ENCODE data around the gene CXXC5. TPM values are rescaled to one million over a fixed set of nuclear protein-coding genes. Genes with fewer than 3 reads are reported as not detected.
A peak's percentile ranks its signal among the peaks of the same experiment; 100 is the strongest.

The CXXC5 gene
- total RNA-seq, 1 experiment from 2014 or later: 7.8 TPM

DNA sequence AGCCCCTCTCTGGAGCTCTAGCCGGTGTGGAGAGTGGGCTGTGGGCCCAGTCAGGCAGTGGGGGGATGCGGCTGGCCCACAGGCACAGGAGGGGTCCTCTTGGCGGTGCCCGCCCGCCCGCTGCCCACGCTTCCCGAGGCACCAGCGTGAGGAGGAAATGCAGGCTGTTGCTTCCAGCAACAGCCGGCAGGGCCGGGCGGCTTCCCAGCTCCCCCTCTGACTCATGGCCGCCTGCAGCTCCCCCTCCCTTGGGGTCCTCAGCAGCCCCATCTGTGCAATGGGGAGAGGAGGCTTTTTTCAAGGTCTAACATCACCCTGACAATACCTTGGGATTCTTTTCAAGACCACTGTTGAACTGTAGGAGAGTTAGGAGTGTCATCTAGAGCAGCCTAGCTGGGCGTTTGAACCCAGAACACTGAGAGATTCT is 10.4 kb downstream of the CXXC5 start:
- Mint-ChIP-seq H3K27ac (ENCODE audit: low read depth, unreplicated experiment) (peak overlapping the region; percentile 65), H3K27me3 (ENCODE audit: insufficient read depth, unreplicated experiment) (no peaks in the 10 kb centered on the region), H3K36me3 (ENCODE audit: insufficient read depth, unreplicated experiment) (peaks cover 14% of the 10 kb centered on the region), H3K9me3 (ENCODE audit: unreplicated experiment) (no peaks in the 10 kb centered on the region), H3K4me3 (ENCODE audit: unreplicated experiment) (peak overlapping the region; percentile 68), H3K4me1 (ENCODE audit: insufficient read depth, unreplicated experiment) (peaks cover 27% of the 10 kb centered on the region)
- CTCF ChIA-PET: interaction anchor here (1.0 to 4.1 kb wide), 4 partner anchors 8 to 107 kb away, joined by 5 to 49 read pairs (median 11); no protein-coding TSS in a partner anchor
- intact Hi-C loops (cut with micrococcal nuclease): no loop called here
- POLR2A ChIA-PET: interaction anchor here (0.6 to 4.2 kb wide), 6 partner anchors 9 to 974 kb away, joined by 3 to 68 read pairs (median 3); partner anchors contain the start of gene CD14
- BruUV-seq (replicated peaks): no TSS peak
- TF ChIP-seq, protein P1, sequence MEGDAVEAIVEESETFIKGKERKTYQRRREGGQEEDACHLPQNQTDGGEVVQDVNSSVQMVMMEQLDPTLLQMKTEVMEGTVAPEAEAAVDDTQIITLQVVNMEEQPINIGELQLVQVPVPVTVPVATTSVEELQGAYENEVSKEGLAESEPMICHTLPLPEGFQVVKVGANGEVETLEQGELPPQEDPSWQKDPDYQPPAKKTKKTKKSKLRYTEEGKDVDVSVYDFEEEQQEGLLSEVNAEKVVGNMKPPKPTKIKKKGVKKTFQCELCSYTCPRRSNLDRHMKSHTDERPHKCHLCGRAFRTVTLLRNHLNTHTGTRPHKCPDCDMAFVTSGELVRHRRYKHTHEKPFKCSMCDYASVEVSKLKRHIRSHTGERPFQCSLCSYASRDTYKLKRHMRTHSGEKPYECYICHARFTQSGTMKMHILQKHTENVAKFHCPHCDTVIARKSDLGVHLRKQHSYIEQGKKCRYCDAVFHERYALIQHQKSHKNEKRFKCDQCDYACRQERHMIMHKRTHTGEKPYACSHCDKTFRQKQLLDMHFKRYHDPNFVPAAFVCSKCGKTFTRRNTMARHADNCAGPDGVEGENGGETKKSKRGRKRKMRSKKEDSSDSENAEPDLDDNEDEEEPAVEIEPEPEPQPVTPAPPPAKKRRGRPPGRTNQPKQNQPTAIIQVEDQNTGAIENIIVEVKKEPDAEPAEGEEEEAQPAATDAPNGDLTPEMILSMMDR (IDR thresholded peaks at IDR 0.05; ENCODE audit: unreplicated experiment): no peak
- DNase-seq (ENCODE audit: unreplicated experiment): peak; percentile 55

DNA sequence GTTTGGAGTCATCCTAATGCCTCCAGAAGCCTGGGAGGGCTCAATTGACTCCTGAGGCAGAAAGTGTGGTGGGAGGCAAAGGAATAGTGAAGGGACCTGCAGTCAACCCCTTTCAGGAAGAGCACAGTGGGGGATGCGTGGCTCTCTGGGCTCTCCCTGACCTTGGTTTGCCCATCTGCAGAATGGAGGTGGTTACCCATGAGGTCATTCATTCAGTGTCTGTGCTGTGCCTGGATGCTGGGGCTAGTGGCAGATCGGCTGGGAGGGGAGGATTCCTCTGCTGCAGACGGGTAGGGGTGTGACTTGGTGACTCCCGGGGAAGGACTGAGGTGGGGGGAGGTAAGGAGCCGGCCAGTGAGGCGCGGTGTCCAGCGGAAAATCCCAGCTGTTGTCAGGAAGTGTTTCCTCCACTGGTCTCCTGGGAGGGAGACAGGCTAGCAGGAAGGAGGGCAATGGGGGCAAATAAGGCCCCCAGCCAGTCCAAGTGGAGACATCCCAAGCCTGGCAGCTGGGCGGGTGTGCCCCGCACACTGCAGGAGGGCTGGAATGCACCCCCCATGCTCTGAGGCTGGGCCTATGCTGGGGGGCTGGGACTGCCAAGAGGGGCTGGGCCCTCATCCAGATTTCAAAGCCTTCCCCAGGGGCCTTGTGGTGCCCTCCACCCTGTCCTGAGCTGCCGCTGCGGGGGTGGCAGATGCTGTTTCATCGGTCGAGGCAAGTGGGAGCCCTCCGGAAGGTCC is 10.9 kb downstream of the CXXC5 start:
- intact Hi-C loops (cut with micrococcal nuclease): no loop called here
- Mint-ChIP-seq H3K36me3 (ENCODE audit: insufficient read depth, unreplicated experiment) (peaks cover 14% of the 10 kb centered on the region), H3K27ac (ENCODE audit: low read depth, unreplicated experiment) (peak overlapping the region; percentile 65), H3K4me3 (ENCODE audit: unreplicated experiment) (peak overlapping the region; percentile 68), H3K27me3 (ENCODE audit: insufficient read depth, unreplicated experiment) (no peaks in the 10 kb centered on the region), H3K4me1 (ENCODE audit: insufficient read depth, unreplicated experiment) (peaks cover 26% of the 10 kb centered on the region), H3K9me3 (ENCODE audit: unreplicated experiment) (no peaks in the 10 kb centered on the region)
- CTCF ChIA-PET: interaction anchor here (1.2 to 4.1 kb wide), 5 partner anchors 9 to 107 kb away, joined by 4 to 49 read pairs (median 9); no protein-coding TSS in a partner anchor
- TF ChIP-seq, protein P1 (IDR thresholded peaks at IDR 0.05; ENCODE audit: unreplicated experiment): no peak
- no TSS peak for BruUV-seq (replicated peaks)
- peak; percentile 80 for DNase-seq (ENCODE audit: unreplicated experiment)
- POLR2A ChIA-PET: interaction anchor here (0.6 to 4.2 kb wide), 8 partner anchors 9 to 1141 kb away, joined by 3 to 97 read pairs (median 8); partner anchors contain the start of genes CXXC5 and UBE2D2

DNA sequence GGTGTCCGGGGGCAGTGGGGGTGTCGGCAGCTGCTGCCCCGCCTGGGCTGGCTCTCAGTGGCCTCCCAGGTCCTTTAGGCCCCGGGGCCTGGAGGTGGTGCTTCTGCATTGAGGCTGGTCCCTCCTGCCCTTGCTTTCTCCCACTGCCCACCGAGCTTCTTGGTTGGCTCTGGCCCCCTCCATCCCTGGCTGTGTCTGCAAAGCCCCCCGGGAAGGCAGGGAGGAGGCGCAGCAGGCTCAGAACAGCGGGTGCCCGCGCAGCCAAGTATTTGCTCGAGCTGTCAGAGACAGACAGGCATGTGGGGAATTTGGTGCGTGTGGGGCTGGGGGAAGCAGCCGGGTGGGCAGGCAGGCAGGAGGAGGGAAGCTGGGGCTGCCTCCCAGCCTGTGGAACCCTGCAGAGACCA is 11.5 kb downstream of the CXXC5 start:
- POLR2A ChIA-PET: interaction anchor here (0.6 to 4.2 kb wide), 9 partner anchors 10 to 1142 kb away, joined by 3 to 97 read pairs (median 7); partner anchors contain the start of genes CXXC5 and UBE2D2
- Mint-ChIP-seq H3K9me3 (ENCODE audit: unreplicated experiment) (no peaks in the 10 kb centered on the region), H3K27me3 (ENCODE audit: insufficient read depth, unreplicated experiment) (no peaks in the 10 kb centered on the region), H3K36me3 (ENCODE audit: insufficient read depth, unreplicated experiment) (peaks cover 14% of the 10 kb centered on the region), H3K4me1 (ENCODE audit: insufficient read depth, unreplicated experiment) (peaks cover 26% of the 10 kb centered on the region), H3K27ac (ENCODE audit: low read depth, unreplicated experiment) (peak overlapping the region; percentile 65), H3K4me3 (ENCODE audit: unreplicated experiment) (peak overlapping the region; percentile 68)
- intact Hi-C loops (cut with micrococcal nuclease): no loop called here
- no TSS peak for BruUV-seq (replicated peaks)
- DNase-seq (ENCODE audit: unreplicated experiment): no peak
- CTCF ChIA-PET: interaction anchor here (0.7 to 4.1 kb wide), 6 partner anchors 9 to 116 kb away, joined by 3 to 49 read pairs (median 4); no protein-coding TSS in a partner anchor
- TF ChIP-seq, protein P1 (IDR thresholded peaks at IDR 0.05; ENCODE audit: unreplicated experiment): no peak
